GM18508 (cell line): Measurements from ENCODE around the gene C19orf67.

Source experiments
- ATAC-seq: cut with Tn5 transposase; IDR thresholded peaks from one replicate; pipeline ENCODE4 v1.9.1; 2021; ENCODE audit warnings: moderate number of reproducible peaks; ENCODE audit not compliant: insufficient read depth, unreplicated experiment

C19orf67 gene

DNA sequence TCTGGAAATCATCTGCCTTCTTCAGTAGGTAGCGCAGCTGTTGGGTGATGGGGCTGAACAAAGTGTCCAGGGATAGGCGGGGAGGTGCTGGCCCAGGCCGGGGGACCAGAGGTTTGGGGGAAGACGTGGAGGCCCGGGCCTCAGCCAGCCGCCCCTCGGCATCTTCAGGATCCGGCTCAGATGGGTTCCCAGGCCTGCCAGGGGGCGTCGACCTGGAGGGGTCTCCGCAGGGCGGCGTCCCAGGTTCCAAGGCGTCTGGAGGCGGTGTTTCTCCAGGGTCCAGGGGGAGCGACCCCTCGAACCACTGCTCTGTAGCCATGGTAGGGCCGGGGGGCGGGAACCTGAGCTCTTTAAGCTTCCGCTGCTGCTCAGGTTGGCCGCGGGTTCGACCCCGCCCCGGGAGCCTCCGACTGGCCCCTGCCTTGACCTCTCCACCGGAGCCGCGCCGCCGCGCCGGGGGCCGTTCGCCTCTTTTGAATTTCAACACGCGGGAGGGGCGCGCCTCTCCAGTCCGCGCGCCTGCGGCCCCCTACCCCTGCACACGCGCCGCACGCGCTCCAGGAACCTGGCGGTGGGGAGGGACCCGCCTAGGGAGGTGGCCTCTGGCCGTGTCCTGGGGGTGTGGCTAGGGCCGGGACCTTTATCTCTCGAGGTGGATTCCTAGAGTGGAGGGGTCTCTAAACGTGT lies at the start of gene C19orf67:
Gene C19orf67, minus strand, starts transcription at position 475 of the 687 bp plus-strand sequence. Its CDS starts 156 bp downstream, at position 319.
- no peak for ATAC-seq

DNA sequence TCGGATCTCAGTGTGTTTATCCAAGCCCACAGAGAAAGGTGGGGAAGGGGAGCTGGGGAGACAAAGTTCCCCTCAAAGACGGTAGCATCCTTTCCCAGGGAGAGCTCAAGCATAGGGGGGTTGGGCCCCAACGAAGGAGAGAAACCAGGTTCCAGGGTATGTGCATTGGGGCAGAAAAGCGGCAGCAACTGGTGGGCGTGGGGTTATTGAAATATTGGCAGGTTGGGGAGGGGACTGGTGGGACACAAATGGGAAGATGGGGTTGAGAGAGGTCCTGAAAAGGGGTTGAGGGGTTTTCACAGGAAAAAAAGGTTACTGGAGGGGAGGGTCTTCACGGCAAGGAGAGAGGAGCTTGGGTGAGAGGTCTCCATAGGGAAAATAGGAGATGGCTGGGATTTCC lies 49.8 kb upstream of the C19orf67 start:
- no peak for ATAC-seq

DNA sequence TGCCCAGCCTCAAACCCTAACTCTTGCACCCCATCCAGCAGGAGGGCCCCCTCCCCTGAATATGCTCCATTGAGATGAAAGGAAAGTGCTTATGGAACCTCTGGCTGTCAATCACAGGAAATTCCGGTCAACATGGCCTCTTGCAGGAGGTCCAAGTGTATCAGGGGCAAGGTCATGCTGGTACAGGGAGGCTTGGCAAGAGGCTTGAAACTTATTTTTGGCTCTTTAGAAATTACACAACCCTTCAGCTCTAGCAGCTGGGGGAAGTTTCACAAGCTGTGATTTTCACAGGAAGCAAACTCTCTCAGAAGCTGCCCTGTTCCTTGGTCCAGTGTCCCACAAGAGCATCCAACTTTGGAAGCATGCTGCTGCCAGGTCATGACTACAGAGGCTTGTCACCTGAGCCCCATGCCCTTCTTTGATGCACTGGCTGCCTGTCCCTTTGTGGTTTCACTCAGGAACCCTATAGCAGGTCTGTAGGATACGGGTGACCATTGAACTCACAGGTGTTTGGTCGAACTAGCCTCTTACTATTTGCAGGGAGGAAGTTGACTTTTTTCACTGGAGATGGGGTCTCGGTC lies 42.4 kb upstream of the C19orf67 start:
- no peak for ATAC-seq

DNA sequence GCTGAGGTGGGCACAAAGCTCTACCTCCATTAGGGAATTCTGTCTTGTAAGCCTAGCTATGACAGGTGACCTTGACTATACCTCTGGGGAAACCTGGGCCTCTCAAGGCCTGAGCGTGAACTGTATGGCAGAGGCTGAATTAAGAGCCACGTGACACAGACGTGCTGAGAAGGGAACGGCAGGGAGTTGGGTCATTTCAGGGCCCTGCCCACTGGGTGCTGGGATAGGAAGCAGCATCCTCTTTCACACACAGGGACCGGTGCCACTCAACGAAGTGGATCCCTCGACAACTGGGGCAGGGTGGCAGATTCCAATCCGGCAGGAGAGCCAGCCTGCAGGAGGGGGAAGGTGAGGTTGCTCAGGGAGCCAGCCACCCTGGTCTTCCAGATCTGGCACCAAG lies 41.6 kb upstream of the C19orf67 start:
- ATAC-seq: no peak

DNA sequence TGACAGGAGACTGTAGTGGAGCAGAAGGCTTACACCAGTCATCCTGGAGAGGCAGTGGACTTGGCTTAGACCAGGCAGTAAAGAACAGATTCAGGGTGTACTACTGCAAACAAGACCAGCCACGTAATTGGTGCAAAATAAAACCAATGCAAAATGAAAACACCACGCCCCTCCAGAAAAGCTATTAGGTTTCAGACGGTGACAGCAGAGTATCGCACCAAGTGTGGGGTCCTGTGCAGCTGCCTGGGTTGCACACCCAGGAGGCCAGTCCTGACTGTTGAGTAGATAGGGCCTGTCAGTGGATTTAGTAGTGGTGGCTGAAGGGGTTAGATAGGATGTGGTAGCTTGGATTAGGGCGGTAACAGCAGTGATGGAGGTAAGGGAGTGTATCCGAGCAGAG lies 37.3 kb upstream of the C19orf67 start:
- ATAC-seq: no peak

DNA sequence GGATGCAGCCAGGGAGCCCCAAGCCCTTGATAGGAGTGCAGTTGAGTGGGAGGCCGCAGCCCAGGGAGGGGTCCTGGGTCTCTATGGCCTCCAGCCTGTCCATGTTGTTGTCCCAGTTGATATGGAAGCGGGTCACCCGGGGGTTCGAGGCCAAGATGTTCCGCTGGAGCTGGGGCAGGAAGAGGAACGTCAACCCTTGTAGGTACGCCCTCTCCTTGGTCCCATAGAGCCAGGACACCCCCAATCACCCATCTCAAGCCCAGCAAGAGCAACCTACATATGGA lies 34.9 kb upstream of the C19orf67 start:
- ATAC-seq: no peak

DNA sequence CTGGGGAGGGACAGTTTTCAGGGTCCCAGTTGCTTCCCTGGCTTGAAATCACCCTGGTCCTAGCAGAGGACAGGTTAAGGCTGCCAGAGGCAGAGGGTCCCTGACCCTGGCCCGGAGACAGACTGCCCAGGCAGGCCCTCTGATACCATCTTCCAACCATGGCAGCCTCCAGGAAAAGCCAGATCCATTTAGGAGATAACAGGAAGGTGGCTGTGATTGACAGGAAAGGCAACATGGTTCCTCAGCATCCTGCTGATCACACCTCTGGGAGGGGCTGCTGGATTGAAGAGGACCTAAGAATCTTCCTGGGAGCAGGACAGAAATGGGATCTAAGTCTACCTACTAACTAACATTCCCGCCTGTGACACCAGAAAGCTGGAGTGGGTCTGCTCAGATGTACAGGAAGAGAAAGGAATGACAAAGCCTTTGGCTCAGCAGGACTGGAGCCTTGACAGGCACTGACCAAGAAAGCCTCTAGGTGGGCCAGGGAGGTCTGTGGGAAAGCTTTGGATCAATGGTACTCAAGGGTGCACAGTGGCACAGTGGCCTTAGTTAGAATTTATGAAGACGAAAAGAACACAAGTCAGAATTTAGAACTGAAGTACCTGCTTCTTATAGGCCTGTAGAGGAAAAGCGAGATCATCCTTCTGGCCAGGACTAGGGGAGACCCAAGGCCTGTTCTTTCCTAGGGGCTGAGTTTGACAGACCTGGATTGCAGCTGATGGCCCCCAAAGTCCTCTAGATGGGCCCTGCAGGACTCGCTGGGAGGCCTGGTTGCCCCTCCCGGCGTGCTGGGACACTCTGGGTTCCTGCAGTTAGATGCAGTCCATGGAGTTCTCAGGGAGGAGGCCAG lies 34.3 kb upstream of the C19orf67 start:
- ATAC-seq: no peak

DNA sequence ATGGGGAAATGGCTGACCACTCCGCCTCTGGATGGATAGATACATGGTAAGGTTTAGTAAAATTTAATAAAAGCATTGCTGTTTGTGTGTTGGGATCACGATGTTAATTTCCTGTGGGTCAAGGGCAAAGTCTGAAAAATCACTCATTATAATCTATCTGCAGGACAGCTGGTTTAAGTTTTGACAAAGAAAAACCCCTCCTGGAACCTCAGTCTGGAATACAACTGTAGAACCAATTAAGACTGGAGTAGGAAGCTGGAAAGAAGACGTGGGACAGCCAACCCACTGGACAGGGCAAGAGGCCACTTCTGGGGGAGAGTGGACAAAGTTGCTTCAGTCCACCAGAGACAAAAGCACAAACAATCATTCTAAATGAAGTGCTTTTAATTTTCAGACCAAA lies 33.6 kb upstream of the C19orf67 start:
- no peak for ATAC-seq

DNA sequence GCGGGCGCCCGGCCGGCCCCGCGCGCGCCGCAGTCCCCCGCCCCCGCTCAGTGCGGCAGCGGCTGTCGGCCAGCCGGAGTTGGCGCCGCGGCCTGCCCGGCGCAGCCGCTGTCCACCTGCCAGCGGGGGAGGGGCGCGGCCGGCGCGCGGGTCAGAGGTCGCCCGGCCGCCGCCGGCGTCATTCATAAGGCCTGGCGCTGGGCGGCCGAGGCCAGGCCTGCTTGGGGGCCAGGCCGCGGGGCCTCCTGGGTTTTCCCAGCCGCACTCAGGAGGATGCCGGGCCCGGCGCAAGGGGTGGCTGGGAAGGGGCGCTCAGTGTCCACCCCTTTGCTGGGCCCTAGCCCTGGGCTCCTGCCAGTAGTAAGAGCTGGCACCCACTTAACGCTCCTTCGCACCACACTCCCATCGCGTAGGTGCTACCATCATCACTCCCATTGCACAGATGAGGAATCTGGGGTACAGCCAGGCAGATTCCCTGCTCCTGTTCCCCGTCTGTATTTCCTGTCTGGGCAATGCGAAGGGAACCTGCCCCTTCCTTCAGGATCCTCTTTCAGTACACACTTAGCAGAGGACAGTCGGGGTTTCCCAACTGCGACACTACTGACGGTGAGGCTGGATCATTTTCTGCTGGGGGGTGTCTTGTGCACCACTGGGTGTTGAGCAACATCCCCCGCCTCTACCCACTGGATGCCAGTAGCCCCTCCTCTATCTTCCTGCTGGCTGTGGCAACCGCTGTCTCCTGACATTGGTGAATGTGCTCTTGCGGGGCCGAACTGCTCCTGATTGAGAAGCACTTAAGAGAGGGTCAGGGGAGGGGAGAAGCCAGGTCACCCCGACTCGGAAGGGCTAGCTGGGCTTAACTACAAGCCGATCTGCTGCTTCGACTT lies 32.8 kb upstream of the C19orf67 start:
- ATAC-seq: no peak

DNA sequence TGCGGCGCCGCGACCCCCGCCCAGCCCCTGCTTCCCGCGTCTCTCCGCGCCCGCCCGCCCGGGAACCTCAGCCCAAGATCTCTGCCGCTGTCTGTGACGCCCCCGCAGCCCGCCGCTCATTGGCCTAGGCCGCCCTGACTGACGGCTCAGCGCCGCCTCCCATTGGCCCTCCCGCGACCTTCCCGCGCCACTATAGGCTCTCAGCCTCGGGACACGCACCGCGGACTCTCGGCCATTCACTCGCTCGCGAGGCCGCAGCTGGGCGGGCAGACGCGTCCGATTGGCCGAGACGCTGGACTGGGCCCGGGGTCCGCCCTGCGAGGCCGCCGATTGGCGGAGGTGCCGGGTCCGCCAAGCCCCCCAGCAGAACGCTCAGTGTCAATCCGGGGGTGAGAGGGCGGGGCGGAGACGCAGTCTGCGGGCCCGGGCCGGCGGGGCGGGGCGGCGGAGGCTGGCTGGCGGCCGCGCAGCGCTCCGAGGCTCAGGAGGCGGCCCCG lies 32.1 kb upstream of the C19orf67 start, which contains the start of gene PRKACA:
Gene PRKACA, minus strand, starts transcription at position 95 of the 497 bp plus-strand sequence. CDS start 215 bp downstream, outside the sequence.
- peak; percentile 54 for ATAC-seq

DNA sequence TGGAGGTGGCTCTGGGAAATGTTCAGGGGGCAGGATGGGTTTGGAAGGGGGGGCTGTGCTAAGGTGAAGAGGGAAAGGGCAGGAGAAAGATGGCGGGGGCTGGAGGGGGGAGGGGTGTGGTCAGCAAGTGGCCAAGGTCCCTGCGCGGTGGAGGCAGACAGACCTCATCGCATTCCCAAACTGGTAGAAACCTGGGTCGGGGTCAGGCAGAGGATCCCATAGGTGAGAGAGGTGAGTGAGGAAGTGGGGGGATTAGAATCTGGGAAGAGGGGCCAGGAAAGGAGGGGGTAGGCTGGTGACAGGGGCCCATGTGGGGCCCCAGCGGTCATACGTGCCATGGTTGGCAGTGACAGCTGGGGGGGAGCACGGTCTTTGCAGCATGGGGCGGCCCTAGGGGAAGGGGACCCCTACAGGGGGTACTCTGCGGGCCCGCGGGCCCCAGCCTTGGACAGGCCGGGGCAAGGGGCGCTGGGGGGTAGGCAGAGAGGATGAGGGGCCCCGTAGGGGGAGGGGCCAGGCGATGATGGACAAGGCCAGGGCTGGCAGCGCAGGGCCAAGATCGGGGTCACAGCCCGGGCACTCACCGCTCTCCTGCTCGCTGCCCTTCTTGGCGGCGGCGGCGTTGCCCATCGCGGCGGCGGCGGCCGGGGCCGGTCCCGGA lies 31.5 kb upstream of the C19orf67 start:
- no peak for ATAC-seq

DNA sequence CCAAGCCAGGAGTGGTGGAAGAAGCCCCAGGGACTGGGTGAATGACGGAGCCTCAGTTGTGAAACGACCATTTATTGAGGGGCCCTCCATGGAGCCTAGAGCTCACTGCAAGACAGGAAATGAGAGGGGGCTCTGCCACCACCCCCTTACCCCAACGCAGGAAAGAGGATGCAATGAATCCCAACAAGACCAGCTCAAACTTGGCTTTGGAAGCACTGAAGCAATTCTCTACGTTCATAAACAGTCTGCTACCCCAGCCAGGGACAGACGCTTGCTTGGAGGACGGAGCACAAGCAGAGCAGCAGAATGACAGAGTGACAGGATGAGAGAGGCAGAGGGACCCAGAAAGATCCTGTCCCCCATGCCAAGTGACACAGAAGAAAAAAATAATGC lies 30.9 kb upstream of the C19orf67 start:
- no peak for ATAC-seq

DNA sequence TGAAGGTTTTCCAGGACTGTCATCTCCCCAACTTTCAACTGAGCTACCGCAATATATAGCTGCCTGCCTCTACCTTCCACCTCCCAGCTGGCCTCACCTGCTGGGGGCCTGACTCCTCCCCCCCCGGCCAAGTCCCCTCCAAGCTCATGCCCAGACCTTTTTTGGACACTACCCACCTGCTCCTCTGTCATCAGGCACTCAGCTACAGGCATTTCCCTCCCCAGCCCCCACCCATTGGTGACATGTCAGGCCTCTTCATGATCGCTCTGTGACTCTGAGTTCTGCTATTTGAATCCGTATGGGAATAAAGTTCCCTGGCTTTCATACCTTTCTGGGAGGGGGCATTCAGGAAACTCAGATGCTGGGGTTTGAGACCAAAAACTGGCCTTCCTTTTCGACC lies 30.2 kb upstream of the C19orf67 start:
- no peak for ATAC-seq

DNA sequence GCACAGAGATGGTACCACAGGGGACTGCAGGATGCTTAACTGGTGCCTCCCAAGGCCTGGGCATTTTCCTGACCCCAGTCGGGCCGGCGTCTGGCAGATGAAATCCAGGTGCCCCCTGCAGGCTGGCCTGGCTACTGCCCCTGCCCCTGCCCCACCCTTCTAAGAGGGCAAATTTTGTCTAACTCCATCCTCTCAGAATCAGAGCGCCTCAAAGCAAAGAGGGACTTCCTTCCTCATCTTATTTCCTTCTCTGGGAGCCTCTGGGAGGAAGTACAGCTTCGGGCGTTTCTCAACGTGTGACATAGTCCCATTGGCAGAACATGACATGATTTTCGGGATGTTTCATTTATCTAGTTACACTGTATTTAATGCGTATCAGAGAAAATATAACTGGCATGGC lies 29.3 kb upstream of the C19orf67 start:
- ATAC-seq: no peak

DNA sequence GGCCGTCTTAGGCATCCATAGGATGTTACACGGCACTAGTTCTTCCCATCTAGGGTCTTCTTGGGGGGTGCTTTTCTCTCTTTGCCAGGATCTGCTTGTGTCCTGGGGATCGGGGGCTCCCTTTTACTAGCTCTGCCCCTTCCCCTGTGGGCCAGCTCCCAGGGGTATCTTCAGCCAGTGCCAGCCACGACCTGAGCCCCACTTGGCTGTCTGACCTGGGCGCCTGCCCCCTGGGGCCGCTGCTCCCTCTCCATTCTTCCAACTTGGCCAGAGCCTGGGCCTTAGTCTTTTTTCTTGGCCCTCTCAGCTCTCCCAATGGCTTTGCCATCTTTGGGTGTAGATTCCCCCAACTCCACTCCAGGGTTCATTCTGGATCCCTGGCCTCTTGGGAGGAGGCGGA lies 28.9 kb upstream of the C19orf67 start:
- ATAC-seq: no peak

DNA sequence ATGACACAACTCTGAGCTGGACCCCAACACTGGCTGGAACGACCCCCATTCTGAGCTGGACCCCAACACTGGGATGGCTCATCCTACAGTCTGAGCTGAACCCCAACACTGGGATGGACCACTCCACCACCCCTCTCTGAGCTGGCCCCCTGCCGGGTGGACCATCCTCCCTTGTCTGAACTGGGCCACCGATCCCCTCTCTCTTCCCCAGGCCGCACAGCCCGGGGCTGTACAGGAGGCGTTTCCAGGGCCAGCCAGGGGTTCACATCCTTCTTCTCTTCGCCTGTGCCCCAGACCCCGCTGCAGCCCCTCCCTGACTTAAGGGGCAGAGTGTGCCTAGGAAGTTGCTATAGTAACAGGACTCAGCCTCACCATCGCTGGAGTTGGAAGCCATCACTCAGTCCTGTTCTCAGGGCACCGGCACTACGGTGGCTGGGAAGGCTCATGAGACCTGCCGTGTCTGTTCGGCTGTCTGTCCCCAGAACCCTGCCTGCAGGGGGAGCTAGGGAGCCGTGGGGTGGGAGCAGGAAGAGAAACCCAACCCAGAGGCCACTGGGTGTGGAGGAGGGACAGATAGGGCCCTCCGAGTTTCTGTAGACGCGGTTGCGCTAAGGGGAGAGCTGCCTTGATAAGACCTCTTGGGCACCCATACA lies 28.3 kb upstream of the C19orf67 start:
- no peak for ATAC-seq

DNA sequence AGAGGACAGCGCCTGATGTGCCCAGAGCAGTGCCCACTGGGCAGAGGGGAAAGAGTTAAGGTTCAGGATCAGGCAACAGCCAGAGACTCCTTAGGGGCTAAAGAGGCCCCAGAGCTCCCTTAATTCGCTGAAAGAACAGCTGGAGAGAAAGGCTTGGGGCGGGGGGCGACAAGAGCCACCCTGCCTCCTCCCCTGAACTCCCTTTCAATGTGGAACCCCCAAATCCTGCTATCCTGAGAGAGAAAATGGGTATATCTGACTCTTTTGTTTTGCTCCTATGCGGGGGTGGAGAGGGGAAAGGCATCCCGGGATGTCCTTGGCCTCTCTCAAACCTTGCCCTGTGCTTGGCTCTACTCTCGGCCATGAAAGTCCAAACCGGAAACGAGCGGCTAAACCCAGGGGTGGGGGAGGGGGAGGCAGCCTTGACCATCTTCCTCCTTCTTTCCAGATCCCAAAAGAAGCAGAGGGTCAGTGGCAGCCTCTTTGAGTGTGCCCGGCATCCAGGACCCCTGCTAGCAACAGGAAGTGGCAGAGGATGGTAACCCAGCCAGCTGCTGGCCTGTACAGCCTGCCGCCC lies 27.3 kb upstream of the C19orf67 start:
- no peak for ATAC-seq

DNA sequence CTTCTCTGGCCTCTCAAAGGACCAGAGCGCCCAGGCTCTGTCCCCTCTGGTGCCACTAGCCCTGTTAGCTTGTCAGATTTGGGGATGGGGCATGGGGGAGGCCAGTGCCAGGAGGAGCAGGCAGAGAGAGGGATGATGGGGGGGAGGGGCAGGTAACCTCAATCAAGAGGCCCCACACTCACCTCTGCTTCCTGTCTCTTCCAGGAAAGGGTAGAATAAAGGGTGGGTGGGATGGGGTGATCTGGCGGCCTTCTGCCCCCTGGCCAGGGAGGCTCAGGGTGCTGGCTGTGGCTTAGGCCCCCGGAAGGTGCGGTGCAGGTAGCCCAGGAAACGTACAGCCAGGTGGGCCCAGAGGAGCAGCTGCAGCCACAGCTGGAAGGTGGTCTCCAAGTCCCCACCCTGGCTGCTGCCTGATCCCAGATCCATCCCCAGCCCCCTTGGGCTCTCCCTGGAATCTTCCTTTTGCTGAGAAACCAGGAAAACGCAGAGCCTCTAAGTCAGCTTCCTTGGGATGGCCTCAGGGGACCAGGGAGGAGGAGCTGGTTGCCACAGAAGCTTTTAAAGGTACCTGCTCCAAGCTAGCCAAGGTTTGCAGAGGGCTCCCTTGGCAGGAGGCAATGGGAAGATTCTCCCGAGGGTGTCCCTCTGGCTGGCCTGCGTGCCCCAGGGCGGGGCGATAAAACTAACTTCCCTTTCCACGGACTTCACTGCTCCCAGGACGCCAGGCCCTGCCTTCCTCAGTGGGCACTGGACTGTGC lies 26.6 kb upstream of the C19orf67 start:
- no peak for ATAC-seq
